Stimulated activated naive CD8-positive, alpha-beta T cell treated with anti-CD3 and anti-CD28 coated beads, Interleukin-15, Interleukin-2, amounts not matched to agents 100 U/mL and 50 U/mL, for 24 hours (primary cell): ENCODE measurements around the gene TRIML1.
"Not testable (repeated sequence)": the region's sequence is repeated elsewhere in the genome, so short reads cannot be mapped to it uniquely, and the experiment has no call there.

ENCODE experiments used
- ATAC-seq: fragments of 150-1000 bp; cut with Tn5 transposase; one replicate; pipeline ENCODE4 v1.10.0; 2021
- DNase-seq: peaks from one replicate; pipeline ENCODE4 v3.0.0; 2021

The TRIML1 gene

DNA sequence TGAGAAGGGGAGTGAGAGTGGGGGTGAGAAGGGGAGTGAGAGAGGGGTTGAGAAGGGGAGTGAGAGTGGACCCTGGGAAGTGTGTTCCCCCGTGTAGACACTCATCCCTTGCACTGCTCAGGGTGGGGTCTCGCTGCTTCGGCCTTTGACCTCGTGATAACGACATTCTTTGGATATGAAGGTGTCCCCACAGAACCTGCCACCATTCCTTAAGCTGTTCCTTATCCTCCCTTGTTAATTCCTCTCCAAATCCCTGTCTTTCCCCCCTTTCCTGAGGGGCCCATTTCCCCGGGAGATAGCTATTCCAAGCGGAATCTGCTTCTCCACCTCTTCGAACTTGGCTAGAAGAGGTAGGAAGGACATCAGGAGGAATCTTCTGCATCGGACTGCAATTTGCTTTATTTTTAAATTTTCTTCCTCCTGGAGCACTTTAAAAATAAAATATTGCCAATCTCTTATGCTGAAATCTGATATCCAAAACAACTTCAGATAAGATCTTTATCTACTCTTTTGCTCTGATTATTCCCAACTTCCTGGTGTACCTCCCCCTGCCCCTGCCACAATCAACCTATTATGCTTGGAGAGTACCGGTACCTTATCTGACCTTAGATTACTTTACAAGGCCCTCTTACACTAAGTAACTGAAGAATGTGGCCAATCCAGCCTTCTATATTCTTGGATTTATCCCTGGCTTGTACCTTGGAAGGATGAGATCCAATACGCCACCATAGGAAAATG lies 15.6 kb downstream of the TRIML1 start:
- ATAC-seq (no peak), DNase-seq (no peak)

DNA sequence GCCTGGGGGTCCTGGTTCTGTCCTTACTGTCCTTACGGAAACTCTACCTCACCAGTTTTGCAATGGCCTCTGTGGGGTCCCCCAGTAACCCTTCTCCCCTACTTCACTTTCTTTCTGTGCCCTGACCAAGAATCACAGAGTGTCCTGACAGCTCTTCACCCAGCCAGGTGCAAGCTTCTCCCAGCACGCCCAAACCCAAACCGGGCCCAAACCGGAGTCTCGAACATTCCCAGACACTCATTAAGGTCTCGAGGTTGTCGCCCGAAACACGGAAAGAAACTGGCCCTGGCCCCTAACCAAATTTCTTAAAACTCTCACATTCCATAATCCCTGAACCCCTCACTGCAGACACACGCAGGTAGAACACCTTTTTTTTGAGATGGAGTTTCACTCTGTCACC lies 19.1 kb downstream of the TRIML1 start:
- ATAC-seq = no peak
- DNase-seq = no peak

GRCh38 chr4:188159513-188160226 lies 20.4 kb downstream of the TRIML1 start:
- not testable (repeated sequence) for ATAC-seq

GRCh38 chr4:188160406-188160805 lies 21.2 kb downstream of the TRIML1 start:
- DNase-seq (no peak), ATAC-seq (no peak)

More at GRCh38 chr4:188159513-188160226, 20.4 kb downstream of the TRIML1 start:
- not testable (repeated sequence) for DNase-seq

DNA sequence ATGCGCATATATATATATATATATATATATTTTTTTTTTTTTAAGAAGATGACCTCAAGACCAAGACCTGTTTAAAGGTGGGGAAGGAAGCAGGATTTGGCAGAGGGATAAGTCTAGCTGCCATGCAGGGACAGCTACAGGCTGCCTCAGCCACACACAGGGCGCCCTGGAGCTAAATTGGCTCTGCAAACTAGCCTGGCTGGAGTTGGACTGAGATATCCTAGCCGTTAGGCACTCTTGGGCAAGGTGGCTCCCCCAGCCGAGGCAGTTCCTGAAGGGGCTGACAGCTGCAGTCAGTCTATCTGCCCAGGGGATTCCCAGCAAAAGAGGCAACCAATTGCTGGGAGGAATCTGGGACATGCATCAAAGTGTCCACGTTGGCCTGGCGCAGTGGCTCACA lies 21.9 kb downstream of the TRIML1 start:
- no peak for ATAC-seq
- no peak for DNase-seq

- no peak for ATAC-seq
Measured at GRCh38 chr4:188162698-188163097, 23.5 kb downstream of the TRIML1 start.

GRCh38 chr4:188168726-188169373 lies 29.6 kb downstream of the TRIML1 start:
- DNase-seq (no peak), ATAC-seq (no peak)

More at GRCh38 chr4:188162698-188163097, 23.5 kb downstream of the TRIML1 start:
- DNase-seq = no peak

DNA sequence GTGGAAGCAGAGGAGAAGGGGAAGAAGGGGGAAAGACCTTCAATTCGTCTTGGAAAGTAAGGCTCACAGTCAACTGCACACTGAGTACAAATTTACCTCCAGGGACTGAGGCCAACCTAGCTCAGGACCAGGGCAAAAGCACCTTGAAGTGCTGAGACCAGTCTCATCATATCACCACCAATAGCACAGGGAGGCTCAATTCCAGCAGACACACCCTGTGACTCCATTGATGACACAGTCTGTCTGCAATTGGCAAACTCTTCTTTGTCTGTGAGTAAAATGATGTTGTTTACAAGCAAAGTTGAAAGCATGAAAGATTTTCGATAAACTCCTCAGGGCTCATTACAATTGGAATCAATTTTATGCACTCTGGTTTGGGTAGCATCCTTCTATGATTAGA lies 32.3 kb downstream of the TRIML1 start:
- DNase-seq (no peak), ATAC-seq (no peak)

DNA sequence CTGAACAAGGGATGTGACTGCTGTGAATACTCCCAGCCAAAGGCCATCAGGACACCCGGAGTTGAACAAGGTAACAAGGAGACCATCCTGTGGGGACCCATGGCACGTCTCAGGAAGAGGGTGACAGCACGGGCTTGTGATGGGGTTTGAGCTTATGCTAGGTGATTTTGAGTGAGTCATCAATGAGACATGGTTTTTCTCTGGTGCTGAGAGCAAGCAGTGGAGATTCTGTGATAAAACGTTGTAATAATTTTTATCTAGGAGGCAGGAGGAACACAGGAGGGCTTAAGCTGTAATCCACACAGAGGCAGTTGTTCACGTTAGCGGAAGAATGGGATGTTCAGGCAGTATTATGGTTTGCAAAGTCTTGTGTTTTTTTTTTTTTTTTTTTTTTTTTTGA lies 36.0 kb downstream of the TRIML1 start:
- DNase-seq (no peak), ATAC-seq (no peak)

DNA sequence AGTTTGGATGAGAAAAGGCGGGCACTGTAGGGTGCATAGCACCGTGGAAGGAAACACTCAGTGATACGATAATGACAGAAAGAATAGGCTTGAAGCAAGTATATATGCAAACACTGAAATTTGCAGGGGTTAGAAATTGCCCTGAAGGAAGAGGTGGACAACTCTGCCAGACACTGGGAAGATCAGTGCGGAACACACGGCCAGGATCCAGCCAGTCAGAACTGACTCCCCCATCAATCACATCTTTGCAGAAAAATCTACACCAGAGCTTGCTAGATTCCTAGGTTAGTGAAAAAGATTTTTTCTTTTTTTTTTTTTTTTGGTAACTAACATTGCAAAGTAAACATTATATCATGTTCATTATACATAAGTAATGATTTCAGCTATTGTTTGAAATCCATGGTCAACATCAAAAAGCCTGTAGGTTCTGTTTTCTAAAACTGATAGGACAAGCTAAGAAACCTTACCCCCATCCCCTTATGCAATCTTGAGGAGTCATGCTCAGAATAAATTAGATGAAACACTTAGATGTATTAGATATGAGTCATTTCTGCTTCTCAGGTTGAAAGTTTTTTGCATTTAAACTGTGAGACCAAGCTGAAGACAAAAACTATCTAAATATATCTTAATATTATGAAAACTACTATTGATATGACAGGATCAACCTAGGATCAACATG lies 38.9 kb downstream of the TRIML1 start:
- no peak for DNase-seq
- no peak for ATAC-seq

DNA sequence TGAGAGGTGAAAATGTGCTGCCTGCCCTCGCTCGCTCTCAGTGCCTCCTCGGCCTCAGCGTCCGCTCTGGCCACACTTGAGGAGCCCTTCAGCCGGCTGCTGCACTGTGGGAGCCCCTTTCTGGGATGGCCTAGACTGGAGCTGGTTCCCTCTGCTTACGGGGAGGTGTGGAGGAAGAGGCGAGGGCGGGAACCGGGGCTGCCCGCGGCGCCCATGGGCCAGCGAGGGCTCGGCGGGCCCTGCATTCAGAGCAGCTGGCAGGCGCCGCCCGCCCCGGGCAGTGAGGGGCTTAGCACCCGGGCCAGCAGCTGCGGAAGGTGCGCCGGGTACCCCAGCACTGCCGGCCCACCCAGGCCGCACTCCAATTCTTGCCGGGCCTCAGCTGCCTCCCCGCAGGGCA lies 39.6 kb downstream of the TRIML1 start:
- no peak for ATAC-seq
- no peak for DNase-seq

GRCh38 chr4:188187106-188187505 lies 47.9 kb downstream of the TRIML1 start:
- DNase-seq = no peak
- ATAC-seq = no peak

GRCh38 chr4:188190461-188190860 lies 51.2 kb downstream of the TRIML1 start:
- no peak for DNase-seq
- no peak for ATAC-seq

GRCh38 chr4:188194421-188194820 lies 55.2 kb downstream of the TRIML1 start:
- ATAC-seq = no peak
- no peak for DNase-seq

DNA sequence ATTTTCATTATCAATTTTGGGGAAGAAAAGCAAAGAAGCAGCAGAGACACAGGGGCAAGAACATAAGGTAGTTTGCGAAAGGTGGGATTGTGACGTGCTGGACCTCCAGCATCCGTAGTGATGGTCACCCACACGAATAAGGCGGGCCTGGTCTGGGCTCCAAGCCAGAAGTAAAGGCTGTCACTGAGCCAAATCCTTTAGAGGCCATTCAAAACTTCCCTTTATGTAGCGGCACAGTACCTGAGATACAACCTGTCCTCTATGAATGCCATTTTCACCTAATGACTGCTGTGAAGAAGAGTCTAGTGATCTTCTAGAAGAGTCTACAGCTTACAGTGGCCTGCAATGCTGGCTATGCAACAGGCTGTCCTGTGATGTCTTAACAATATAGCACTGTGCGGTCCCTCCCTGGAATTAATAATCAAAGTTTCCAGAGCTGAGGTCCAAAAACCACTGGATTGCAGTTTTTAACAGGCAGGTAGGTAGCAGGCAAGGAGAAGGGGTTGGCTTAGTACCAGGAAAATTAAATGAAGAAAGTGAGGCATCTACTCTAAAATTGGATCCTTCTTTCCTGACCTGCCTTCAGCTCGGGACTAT lies 56.2 kb downstream of the TRIML1 start:
- DNase-seq (no peak), ATAC-seq (no peak)

GRCh38 chr4:188196134-188196735 lies 57.0 kb downstream of the TRIML1 start:
- ATAC-seq (no peak), DNase-seq (no peak)
